SW480 (cell line): ENCODE data around the gene ASB18.
A peak's percentile ranks its signal among the peaks of the same experiment; 100 is the strongest.

Experiments used
- DNase-seq: peaks from one replicate; pipeline ENCODE4 v3.0.0-alpha.2; 2016; ENCODE audit warnings: low spot score

ASB18 gene

DNA sequence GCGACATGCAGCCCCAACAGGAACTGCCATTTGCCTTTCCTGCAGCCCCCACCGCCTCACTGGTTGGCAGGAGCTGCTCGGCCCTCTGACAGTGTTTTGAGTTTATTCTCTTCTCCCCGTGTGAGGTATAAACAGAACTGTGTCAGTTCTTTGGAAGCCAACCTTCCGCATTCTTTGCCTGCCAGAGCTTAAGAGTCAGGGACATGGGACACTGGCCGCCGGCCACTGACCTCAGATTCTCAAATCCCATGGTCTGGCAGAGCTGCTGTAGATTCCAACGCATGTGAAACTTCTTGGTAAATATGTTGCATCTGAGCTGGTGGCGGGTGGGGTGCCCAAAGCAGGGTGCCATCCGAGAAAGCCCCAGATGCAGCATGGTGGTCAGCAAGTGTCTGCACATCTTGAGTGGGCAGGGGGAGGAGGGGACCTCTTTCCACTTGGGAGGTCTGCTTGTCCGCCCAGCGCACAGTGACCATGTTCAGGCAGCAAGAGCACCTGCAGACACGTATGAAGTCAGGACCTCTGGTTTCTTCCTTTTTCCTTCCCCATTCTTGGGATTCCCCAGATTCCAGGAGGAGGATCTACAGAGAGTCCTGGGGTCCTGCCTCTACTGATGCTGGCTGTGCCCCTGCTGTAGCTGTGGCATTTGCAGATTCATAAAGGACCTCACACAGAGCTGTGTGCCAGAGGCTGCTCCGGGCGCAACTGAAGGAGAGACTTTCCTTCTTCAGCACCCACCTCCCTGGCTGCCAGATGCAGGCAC, 23.8 kb downstream of the ASB18 start:
- DNase-seq = no peak

GRCh38 chr2:236239276-236240065, 24.7 kb downstream of the ASB18 start:
- no peak for DNase-seq

- DNase-seq = no peak
Observed at GRCh38 chr2:236238751-236239150, 25.5 kb downstream of the ASB18 start.

DNA sequence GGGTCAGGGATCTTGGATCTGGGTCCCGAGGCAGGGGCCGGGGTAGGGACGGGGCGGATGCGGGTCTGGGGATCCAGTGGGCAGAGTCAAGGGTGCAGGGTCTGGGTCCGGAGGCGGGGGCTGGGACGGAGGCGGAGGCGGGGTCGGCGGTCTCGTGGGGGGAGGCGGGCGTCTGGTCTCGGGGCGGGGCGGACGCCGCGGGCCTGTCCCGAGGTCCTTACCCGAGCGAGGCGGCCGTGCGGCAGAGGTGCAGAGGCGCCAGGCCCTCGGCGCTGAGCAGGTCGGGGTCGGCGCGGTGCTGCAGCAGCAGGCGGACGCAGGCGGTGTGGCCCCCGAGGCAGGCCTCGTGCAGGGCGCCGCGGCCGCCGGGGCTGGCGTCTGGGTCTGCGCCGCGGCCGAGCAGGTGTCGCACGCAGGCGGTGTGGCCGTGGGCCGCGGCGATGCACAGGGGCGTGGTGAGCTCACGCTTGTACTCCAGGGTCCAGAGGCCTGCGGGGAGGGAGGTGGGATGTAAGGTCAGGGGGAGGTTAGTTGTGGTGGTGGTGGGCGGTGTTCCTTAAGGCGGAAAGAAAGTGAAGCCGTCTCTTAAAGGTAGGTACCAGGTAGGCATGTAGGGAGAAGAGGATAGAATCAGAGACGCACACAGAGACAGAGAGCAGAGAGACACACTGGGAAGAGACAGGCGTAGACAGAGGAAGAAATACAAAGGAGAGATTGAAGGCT, 26.6 kb downstream of the ASB18 start:
- no peak for DNase-seq

DNA sequence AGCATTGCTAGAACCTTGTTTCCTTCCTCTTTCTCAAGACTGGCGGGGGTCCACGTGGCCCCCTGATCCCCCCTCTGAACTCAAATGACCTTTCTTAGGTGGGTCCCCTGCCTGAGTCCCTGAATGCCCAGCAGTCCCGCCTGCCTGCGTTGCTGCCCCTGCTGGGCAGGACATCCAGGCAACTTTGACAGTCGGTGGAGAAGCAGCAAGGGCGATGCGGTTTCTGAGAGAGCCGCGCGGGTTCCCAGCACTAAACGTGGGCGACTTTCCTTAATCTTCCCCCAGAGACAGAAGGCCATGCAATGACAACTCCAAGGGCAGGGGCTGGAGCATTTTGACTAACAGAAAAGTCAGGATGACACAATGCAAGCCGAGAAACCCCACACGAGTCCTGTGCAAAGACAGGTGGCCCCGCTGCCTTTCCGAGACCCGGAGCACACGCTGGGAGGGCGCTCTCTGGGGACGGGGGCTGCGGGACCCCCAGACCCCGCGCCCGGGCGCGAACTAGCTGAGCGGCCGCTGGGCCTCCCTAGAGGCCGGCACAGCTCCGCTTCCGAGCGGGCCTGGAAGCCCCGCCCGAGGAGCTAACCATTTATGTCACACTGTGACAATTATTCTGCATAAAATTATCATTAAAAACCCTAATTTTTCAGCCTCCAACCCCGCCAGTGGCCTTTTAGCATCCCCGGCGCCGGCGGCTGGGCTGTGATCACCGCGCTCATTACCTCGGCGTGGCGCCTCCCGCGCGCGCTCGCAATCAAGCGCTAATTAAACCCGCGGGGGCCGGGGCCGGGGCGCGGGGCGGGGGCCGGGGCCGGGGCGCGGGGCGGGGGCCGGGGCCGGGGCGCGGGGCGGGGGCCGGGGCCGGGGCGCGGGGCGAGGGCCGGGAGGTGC, 27.4 kb downstream of the ASB18 start:
- DNase-seq = no peak

DNA sequence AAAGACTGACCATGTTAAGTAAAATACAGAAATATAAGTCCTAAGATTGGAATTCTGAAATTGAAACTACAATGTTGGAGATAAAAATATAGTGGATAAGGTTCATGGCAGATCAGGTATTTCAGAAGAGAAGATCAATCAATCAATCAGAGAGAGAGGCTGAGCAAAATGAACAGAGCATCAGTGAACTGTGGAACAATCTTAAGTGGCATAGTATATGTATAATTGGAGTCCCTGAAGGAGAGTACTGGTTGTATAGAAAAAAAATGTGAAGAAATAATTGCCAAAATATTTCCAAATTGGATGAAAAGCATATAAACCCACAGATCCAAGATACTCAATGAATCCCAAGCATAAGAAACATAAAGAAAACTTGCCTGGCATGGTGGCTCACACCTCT, 35.0 kb downstream of the ASB18 start:
- DNase-seq = no peak

- DNase-seq = no peak
Observed at GRCh38 chr2:236223675-236224074, 40.5 kb downstream of the ASB18 start.

GRCh38 chr2:236221798-236222197, 42.4 kb downstream of the ASB18 start:
- no peak for DNase-seq

DNA sequence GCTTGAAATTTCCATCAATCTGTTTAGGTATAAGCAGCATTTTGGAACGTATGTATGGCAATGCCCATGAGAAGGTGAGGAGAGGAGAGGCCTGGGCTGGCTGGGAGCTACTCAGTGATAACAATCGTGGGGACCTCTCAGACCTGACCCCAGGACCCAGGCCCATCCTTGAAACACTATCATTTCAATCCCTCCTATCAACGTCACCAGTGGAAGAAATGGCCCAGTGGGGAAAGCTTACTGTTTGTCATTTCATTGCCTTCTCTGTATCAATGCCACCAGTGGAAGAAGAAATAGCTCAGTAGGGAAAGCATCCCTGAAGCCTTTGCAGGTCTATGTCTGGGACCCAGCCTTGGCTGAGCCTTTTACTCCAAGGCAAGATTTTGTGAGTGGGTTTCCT, 44.8 kb downstream of the ASB18 start:
- no peak for DNase-seq

DNA sequence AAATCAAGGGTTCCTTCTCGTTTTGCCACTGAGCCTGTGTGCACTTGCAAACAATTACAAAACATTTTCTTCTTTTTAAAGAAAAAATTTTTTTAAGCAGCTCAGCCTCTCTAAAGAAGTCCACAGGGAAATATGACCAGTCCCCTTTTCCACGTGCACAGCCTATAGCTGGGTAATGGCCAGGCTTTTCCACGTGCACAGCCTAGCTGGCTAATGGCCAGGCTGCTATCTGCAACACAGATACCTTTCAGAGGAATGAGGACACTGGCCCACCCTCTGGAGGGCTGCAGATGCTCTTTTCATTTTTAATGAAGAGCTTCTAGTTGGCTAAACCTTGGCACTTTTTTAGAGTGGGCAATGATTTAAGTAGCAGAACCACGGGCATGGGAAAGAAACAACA, 46.3 kb downstream of the ASB18 start:
- DNase-seq = no peak

DNA sequence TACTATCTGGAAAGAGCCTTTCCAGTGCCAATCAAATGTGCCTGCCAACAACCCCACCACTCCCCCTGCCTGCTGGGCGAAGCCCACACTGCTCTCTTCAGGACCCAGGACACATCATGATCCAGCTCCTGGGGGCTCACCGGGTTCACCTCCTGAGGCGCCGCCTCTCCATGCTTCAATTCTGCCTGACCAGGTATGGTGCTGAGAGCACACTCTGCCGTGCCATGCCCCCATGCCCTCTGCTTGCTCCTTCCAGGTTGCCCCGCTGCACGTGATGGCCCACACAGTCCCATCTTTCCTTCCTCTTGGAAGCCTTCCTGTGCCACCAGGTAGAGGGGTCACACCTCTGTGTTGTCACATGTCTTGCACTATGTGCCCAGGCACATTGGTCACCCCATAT, 47.5 kb downstream of the ASB18 start:
- no peak for DNase-seq

DNA sequence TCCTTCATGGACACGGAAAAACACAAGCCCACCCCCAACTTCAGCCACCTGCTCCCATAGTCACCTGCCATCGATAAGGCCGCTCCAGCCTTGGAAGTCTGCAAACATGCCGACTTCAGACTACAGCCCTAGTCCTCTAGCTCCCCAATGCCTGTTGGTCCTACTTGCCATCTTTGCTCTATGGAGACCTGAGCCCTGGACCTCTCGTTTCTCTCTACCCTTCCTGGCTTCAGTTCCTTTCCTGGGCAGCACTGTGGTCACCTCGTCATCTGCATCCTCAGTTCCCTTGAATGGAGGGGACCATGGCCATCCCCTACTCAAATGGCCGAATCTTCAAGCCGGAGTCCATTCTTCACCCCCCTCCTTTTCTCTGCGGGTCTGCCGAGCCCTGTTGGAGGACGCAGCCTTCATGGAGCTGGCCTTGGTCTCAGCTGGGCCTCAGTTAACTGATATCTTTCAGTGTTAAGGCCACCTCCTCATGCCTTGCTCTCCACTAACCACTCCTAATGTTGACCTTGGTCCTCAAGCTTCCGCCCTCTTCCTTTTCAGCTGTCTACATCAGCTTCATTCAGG, 48.4 kb downstream of the ASB18 start:
- DNase-seq = no peak

DNA sequence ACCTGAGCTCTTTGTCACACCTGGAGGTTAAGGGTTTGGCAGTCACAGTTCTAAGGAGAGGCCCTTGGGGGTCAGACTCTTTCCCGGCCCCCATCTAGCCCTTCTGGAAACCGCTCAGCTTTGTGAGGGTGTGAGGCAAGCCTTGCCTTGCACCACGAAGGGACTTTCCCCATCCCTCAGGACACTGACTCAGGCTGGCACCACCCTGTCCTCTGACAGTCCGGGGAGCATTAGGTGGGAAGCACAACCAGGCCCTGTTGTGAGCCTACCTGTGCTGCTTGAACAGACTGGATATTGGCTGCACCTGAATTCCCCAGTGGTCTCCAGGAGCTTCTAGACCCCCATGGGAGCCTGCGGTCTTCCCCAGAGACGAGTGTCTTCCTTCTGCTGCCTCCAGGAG, 49.0 kb downstream of the ASB18 start:
- no peak for DNase-seq

DNA sequence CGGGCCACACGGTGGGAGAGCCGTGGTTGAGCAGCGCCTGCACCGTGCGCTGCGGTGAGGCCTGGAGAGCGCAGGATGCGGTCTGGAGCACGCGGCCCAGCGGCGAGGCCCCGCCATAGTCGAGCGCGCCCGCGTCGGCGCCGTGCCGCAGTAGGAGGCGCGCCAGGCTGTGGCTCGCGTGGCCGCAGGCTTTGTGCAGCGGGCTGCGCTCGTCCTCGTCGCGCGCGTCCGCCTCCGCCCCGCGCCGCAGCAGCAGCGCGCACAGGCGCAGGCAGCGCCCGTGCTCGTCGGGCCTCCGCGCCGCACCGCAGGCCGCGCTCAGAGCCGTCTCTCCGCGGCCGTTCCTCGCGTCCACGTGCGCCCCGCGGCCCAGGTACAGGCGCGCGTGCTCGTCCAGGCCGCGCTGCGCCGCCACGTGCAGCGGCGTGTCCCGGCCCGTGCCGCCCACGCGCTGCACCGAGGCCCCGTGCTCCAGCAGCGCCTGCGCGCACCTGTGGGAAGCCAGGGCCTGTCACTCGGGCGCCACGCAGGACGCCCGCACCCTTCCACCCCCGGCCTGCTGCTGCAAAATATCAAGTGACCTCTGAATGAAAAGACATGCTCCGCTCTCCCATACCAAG, 49.7 kb downstream of the ASB18 start:
- DNase-seq = no peak

DNA sequence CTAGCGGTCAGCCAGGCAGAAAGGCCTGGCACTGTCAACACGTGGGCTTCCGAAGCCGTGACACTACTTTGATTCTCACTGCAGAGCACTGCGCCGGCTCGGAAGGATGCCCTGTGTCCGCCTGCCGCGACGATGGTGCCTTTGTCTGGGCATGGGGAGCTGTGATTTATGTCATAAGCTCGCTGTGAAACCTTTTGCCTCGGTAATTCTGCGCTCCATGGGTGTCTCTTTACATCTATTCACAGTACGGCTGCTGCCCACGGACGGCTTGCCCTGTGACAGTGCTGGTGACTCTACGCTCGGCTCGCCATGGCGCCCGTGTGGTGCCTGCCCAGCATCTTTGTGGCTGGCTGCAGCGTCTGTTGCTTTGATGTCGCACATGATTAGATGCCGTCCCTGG, 52.9 kb downstream of the ASB18 start:
- DNase-seq = no peak

DNA sequence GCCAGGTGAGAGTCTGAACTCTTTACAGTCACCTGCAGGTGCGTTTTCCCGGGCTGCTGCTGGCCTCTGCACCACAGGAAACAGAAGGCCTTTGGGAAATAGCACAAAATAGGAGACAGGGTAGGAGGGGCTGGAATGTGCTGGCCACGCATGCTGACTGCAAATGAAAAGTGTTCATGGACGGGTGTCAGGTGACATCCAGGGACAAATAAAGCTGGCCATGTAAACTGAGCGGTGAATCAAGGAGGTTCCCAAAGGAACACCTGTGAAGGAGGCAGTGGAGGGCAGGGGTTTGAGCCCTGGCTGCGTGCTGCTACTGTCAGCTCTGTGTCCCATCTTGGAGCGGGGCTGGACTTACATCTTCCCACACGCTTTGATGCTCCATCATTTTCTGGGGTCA, 53.7 kb downstream of the ASB18 start:
- no peak for DNase-seq

DNA sequence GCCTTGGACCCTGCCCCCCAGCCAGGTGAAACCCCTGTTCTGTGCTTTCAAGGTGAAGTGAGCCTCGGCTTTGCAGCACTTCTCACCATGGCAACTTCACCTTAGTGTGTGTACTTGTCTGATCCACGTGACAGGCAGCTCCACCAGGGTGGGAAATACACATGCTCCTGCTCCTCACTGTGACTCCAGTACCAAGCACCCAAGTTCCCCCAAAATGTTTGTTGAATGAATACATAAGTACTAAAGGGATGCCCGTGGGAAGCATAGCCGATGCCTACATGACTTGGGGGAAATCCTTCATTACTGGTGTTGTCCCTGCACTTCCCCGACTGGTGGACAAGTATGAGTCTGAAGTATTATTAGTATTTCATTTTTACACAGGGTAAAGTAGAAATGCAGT, 54.2 kb downstream of the ASB18 start:
- DNase-seq = no peak

DNA sequence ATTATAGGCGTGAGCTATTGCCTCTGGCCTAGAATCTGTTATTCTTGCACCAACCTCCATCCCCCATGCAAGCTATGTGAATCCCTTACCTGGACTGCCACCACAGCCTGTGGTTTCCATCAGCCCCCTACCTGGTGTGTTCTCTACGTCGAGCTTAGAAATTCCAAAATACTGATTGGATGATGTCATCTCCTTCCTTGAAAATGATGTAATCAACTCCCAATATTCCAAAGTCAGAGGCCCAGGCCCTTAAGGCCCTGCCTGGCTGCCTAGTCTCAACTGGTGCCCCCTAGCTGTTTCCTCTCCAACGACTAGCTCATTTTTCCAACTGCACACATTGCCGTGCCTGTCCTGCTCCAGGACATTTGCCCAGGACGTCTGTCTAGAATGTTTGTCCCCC, 54.7 kb downstream of the ASB18 start:
- peak; percentile 45 for DNase-seq

DNA sequence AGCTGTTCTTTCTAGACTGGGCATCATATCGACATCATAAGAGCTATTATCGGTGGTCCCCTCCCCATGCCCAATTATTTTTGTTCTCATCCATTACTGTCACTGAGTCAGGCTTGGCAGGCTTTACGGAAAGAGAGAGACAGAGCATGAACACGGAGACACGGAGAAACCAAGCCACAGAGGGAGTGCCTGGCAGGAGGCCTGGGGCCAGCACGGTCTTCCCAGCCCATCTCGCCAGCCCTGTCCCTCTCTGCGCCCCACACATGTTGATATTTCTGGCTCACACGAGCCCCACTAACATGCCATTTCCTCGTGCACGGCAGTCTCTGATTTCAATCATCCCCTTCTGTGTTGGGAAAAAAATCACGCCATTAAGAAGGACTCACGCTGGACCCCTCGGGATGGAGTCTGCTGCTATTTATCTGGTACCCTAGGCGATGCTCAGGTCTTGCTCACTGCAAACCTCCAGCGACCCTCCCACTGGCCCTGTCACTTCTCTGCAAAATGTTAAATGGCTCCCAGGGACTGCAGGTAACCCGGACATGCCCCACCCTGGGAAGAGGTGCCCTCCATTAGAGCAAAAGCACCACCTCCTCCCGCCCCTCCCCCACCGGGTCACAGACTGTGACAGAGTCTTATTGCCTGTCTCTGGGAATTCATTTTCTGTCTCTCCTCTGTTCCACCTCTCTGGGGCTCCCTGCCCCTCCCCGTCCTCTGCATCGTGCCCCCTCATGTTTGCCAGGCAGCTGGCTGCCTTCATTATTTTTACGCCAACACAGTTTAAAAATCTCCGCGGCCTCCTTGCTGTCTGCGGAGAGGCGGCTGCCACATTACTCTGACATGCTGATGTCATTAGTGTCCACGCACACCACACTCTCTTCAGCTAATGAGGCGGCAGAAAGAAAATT, 55.9 kb downstream of the ASB18 start:
- DNase-seq = no peak

- DNase-seq = no peak
Observed at GRCh38 chr2:236207472-236207871, 56.7 kb downstream of the ASB18 start.
